ENCODE measurements around the gene CCT5. TPM values are rescaled to one million over a fixed set of nuclear protein-coding genes. Genes with fewer than 3 reads are reported as not detected.
"Not testable (repeated sequence)": the region's sequence is repeated elsewhere in the genome, so short reads cannot be mapped to it uniquely, and the experiment has no call there.

The CCT5 gene
- total and polyA plus RNA-seq, 2 donors (not counting 1 experiment from before 2014, with no cell fraction given), result 74.3 to 77.7 TPM

DNA sequence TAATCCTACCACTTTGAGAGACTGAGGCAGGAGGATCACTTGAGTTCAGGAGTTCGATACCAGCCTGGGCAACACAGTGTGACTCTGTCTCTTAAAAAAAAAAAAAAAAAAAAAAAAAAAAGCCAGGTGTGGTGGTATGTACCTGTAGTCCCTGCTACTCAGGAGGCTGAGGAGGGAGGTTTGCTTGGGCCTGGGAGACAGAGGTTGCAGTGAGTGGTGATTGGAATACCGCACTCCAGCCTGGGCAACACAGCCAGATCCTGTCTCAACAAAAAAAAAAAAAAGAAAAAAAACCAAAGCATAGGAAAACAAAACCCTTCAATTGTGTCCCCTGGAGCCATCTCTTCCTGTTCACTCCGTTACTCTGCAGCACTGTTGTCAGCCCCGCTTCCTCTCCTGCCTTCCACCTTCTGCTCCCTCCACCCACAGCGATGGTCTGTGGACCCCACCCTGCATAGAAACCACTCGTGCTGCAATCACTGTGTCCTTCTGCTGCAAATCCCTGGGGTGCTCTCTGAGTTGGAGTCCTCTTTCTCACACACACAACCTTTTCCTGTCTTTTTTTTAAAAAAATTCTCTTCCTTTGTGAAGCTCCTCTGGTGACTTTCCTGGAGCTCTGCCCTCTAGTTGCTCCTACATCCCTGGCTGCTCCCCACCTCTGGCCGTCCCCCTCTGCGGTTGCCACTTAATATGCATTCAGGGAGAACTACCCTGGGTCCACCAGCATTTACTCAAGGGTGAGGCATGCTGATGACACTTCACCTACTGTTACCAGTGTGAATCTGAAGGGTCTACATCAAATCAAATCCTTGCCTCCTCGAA is 22.2 kb downstream of the CCT5 start:
- ChIA-PET POLR2A (no interaction called here), CTCF (no interaction called here)
- intact Hi-C loops (cut with micrococcal nuclease), result no loop called here
- peaks cover 27% of the 10 kb centered on the region for H3K27me3 Mint-ChIP-seq
- H2AFZ ChIP-seq (ENCODE audit: insufficient read depth, low read depth, low read length, poor library complexity, severe bottlenecking), result no peak overlapping the region
- no peaks in the 10 kb centered on the region for H3K4me1 Mint-ChIP-seq
- no peak overlapping the region for H3K4me2 ChIP-seq (replicated peaks; ENCODE audit: low read depth, low read length, poor library complexity, severe bottlenecking)
- TF ChIP-seq, protein P1, sequence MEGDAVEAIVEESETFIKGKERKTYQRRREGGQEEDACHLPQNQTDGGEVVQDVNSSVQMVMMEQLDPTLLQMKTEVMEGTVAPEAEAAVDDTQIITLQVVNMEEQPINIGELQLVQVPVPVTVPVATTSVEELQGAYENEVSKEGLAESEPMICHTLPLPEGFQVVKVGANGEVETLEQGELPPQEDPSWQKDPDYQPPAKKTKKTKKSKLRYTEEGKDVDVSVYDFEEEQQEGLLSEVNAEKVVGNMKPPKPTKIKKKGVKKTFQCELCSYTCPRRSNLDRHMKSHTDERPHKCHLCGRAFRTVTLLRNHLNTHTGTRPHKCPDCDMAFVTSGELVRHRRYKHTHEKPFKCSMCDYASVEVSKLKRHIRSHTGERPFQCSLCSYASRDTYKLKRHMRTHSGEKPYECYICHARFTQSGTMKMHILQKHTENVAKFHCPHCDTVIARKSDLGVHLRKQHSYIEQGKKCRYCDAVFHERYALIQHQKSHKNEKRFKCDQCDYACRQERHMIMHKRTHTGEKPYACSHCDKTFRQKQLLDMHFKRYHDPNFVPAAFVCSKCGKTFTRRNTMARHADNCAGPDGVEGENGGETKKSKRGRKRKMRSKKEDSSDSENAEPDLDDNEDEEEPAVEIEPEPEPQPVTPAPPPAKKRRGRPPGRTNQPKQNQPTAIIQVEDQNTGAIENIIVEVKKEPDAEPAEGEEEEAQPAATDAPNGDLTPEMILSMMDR (IDR thresholded peaks at IDR 0.05), result no peak
- no peak for TF ChIP-seq EZH2 (IDR thresholded peaks at IDR 0.05; ENCODE audit: borderline replicate concordance, insufficient read depth, low read depth, low read length, poor library complexity, severe bottlenecking)
- 48% methylated on average over 7 of the region's 9 CpGs for WGBS (ENCODE audit: insufficient coverage)
- H3K4me1 ChIP-seq (ENCODE audit: control insufficient read depth in 2 of 2, insufficient read depth in 2 of 2, low read length in 2 of 2), result no peaks in the 10 kb centered on the region
- H3K27me3 ChIP-seq (replicated peaks in 1 of 4; ENCODE audit: control extremely low read depth in 1 of 4, control insufficient read depth in 3 of 4, insufficient read depth in 4 of 4, low read length in 3 of 4), result peaks cover 0 to 5% (median 0%) of the 10 kb centered on the region in 4 experiments
- no peaks in the 10 kb centered on the region for H3K36me3 ChIP-seq (replicated peaks in 1 of 2; ENCODE audit: control extremely low read depth in 1 of 2, control insufficient read depth in 1 of 2, extremely low read depth in 1 of 2, insufficient read depth in 2 of 2, low read length in 1 of 2)
- H4K20me1 ChIP-seq (ENCODE audit: control insufficient read depth, insufficient read depth, low read length, poor library complexity, severe bottlenecking), result no peaks in the 10 kb centered on the region
- DNase-seq (no peak), ATAC-seq (ENCODE audit: low read depth) (no peak)
- no peak overlapping the region for H3K9ac ChIP-seq (ENCODE audit: low read length)
- H3K4me3 ChIP-seq (ENCODE audit: control extremely low read depth in 1 of 5, extremely low read depth in 1 of 5, insufficient read depth in 1 of 5, low read depth in 2 of 5, low read length in 4 of 5), result no peak overlapping the region
- no peak overlapping the region for H3K27ac Mint-ChIP-seq
- no peak overlapping the region for H3K4me3 Mint-ChIP-seq
- no peak overlapping the region for H3K27ac ChIP-seq (ENCODE audit: low read length in 2 of 2)
- no peaks in the 10 kb centered on the region for H3K9me3 Mint-ChIP-seq (ENCODE audit: insufficient read depth)
- H3K9me3 ChIP-seq (ENCODE audit: control extremely low read depth in 1 of 3, control insufficient read depth in 2 of 3, insufficient read depth in 1 of 3, low read length in 2 of 3), result no peaks in the 10 kb centered on the region
- no peaks in the 10 kb centered on the region for H3K79me2 ChIP-seq (ENCODE audit: control insufficient read depth, insufficient read depth, low read length)

DNA sequence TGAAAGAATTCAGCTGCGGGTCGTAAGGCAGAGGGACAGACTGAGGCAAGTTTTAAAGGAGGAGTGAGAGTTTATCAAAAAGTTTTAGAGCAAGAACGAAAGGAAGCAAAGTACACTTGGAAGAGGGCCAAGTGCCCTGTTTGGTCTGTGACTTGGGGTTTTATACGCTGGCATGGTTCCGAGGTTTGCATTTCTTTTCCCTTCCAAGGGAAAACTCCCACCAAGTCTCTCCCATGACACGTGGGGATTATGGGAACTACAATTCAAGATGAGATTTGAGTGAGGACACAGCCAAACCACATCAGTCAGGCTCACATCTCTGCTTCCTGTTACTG is 22.8 kb downstream of the CCT5 start:
- intact Hi-C loops (cut with micrococcal nuclease); H3K9me3 ChIP-seq (ENCODE audit: control extremely low read depth in 1 of 3, control insufficient read depth in 2 of 3, insufficient read depth in 1 of 3, low read length in 2 of 3); H3K4me3 Mint-ChIP-seq; H3K27ac ChIP-seq (ENCODE audit: low read length in 2 of 2); ATAC-seq (ENCODE audit: low read depth); POLR2A ChIA-PET; CTCF ChIA-PET; H3K9ac ChIP-seq (ENCODE audit: low read length); H3K79me2 ChIP-seq (ENCODE audit: control insufficient read depth, insufficient read depth, low read length); H3K4me1 Mint-ChIP-seq; H2AFZ ChIP-seq (ENCODE audit: insufficient read depth, low read depth, low read length, poor library complexity, severe bottlenecking); H3K4me2 ChIP-seq (replicated peaks; ENCODE audit: low read depth, low read length, poor library complexity, severe bottlenecking); DNase-seq; H3K4me3 ChIP-seq (ENCODE audit: control extremely low read depth in 1 of 5, extremely low read depth in 1 of 5, insufficient read depth in 1 of 5, low read depth in 2 of 5, low read length in 4 of 5); H4K20me1 ChIP-seq (ENCODE audit: control insufficient read depth, insufficient read depth, low read length, poor library complexity, severe bottlenecking); H3K27ac Mint-ChIP-seq; H3K4me1 ChIP-seq (ENCODE audit: control insufficient read depth in 2 of 2, insufficient read depth in 2 of 2, low read length in 2 of 2); H3K27me3 ChIP-seq (replicated peaks in 1 of 4; ENCODE audit: control extremely low read depth in 1 of 4, control insufficient read depth in 3 of 4, insufficient read depth in 4 of 4, low read length in 3 of 4); H3K9me3 Mint-ChIP-seq (ENCODE audit: insufficient read depth); H3K36me3 ChIP-seq (replicated peaks in 1 of 2; ENCODE audit: control extremely low read depth in 1 of 2, control insufficient read depth in 1 of 2, extremely low read depth in 1 of 2, insufficient read depth in 2 of 2, low read length in 1 of 2): not testable (repeated sequence)
- H3K27me3 Mint-ChIP-seq, result peaks cover 27% of the 10 kb centered on the region
- WGBS (ENCODE audit: insufficient coverage), result 97% methylated on average over 3 of the region's 6 CpGs
